CD14-positive monocyte (primary cell): ENCODE results near the gene GLRX3. TPM values are rescaled to one million over a fixed set of nuclear protein-coding genes. Genes with fewer than 3 reads are reported as not detected.

Source experiments
- DNase-seq, 3 donors: peaks; one replicate each; pipeline ENCODE4 v3.0.0-alpha.2; 2011 to 2022
- H2AFZ ChIP-seq: 2 replicates; pipeline ENCODE4 v1.6.0; 2012; ENCODE audit warnings: mild to moderate bottlenecking, low read depth, low read length, inconsistent platforms; ENCODE audit not compliant: insufficient read depth, poor library complexity, severe bottlenecking
- H3K27ac ChIP-seq, 2 donors: 1 replicate in 1 of 2; 2 replicates in 1 of 2; pipeline ENCODE4 v1.5.1; 2012 to 2013; ENCODE audit warnings: low read length in 2 of 2, control low read depth in 1 of 2, inconsistent platforms in 1 of 2, low read depth in 1 of 2, mild to moderate bottlenecking in 1 of 2
- H3K27me3 ChIP-seq, 2 donors: one replicate each; pipeline versions ENCODE4 v1.6.0 to v1.6.1; 2011 to 2013; ENCODE audit warnings: low read length in 2 of 2; ENCODE audit not compliant: control insufficient read depth in 2 of 2, insufficient read depth in 2 of 2
- H3K36me3 ChIP-seq, 2 donors: replicated peaks in 1 of 2; 1 replicate in 1 of 2; 2 replicates in 1 of 2; pipeline versions ENCODE4 v1.5.1 to v1.6.1; 2012 to 2013; ENCODE audit warnings: low read length in 2 of 2, control low read depth in 1 of 2, inconsistent platforms in 1 of 2, mild to moderate bottlenecking in 1 of 2; ENCODE audit not compliant: insufficient read depth in 2 of 2, control insufficient read depth in 1 of 2
- H3K4me1 ChIP-seq, 2 donors: 1 replicate in 1 of 2; 2 replicates in 1 of 2; pipeline versions ENCODE4 v1.5.1 to v1.6.1; 2012 to 2013; ENCODE audit warnings: low read length in 2 of 2, control low read depth in 1 of 2, inconsistent platforms in 1 of 2, mild to moderate bottlenecking in 1 of 2, moderate library complexity in 1 of 2; ENCODE audit not compliant: insufficient read depth in 2 of 2, control insufficient read depth in 1 of 2
- H3K4me2 ChIP-seq: replicated peaks from 2 replicates; pipeline ENCODE3; 2012; ENCODE audit warnings: low read length, moderate library complexity, mild to moderate bottlenecking; ENCODE audit not compliant: poor library complexity, severe bottlenecking; ENCODE audit errors: extremely low read depth
- H3K4me3 ChIP-seq, 3 experiments: fragments of 200-600 bp in 1 of 3; sonication (generic) in 1 of 3; replicated peaks in 1 of 3; 1 replicate in 2 of 3; 2 replicates in 1 of 3; pipeline ENCODE4 v1.5.1; 2011 to 2013; ENCODE audit warnings: low read length in 3 of 3, mild to moderate bottlenecking in 3 of 3, control low read depth in 2 of 3, low read depth in 2 of 3, inconsistent platforms in 1 of 3, moderate library complexity in 1 of 3
- H3K79me2 ChIP-seq: 2 replicates; pipeline ENCODE4 v1.6.0; 2012; ENCODE audit warnings: mild to moderate bottlenecking, control low read depth, inconsistent platforms, low read length, moderate library complexity; ENCODE audit not compliant: insufficient read depth
- H3K9ac ChIP-seq: 2 replicates; pipeline ENCODE4 v1.6.0; 2017; ENCODE audit warnings: low read length, mild to moderate bottlenecking; ENCODE audit not compliant: insufficient read depth, poor library complexity, severe bottlenecking
- H3K9me3 ChIP-seq, 2 donors: replicated peaks in 1 of 2; 1 replicate in 1 of 2; 2 replicates in 1 of 2; pipeline versions ENCODE4 v1.5.1 to v1.6.1; 2012 to 2013; ENCODE audit warnings: low read length in 2 of 2, control low read depth in 1 of 2; ENCODE audit not compliant: control insufficient read depth in 1 of 2, insufficient read depth in 1 of 2
- H4K20me1 ChIP-seq: 2 replicates; pipeline ENCODE4 v1.6.0; 2012; ENCODE audit warnings: mild to moderate bottlenecking, low read length, control low read depth, moderate library complexity; ENCODE audit not compliant: insufficient read depth
- H3K27ac Mint-ChIP-seq, 7 donors: one replicate each; pipeline ENCODE4 v1.8.0; 2020; ENCODE audit warnings: mild to moderate bottlenecking in 7 of 7, mixed read lengths in 7 of 7, moderate library complexity in 6 of 7, inconsistent platforms in 2 of 7
- H3K27me3 Mint-ChIP-seq, 3 donors: one replicate each; pipeline ENCODE4 v1.8.0; 2021 to 2022; ENCODE audit warnings: low read depth in 3 of 3, mild to moderate bottlenecking in 3 of 3, mixed read lengths in 3 of 3, moderate library complexity in 3 of 3, inconsistent platforms in 1 of 3
- H3K36me3 Mint-ChIP-seq, 2 donors: one replicate each; pipeline ENCODE4 v1.8.0; 2020; ENCODE audit warnings: mixed read lengths in 2 of 2, inconsistent platforms in 1 of 2, mild to moderate bottlenecking in 1 of 2
- H3K4me1 Mint-ChIP-seq: one replicate; pipeline ENCODE4 v1.8.0; 2020; ENCODE audit warnings: mild to moderate bottlenecking, mixed read lengths
- H3K4me3 Mint-ChIP-seq, 2 donors: one replicate each; pipeline ENCODE4 v1.8.0; 2020; ENCODE audit warnings: mild to moderate bottlenecking in 2 of 2, mixed read lengths in 2 of 2, moderate library complexity in 1 of 2
- H3K9me3 Mint-ChIP-seq, 7 donors: one replicate each; pipeline ENCODE4 v1.8.0; 2020 to 2022; ENCODE audit warnings: mixed read lengths in 7 of 7, mild to moderate bottlenecking in 6 of 7, moderate library complexity in 6 of 7, inconsistent platforms in 2 of 7
- CTCF ChIP-seq: fragments of 200-600 bp; IDR thresholded peaks from one replicate; pipeline ENCODE4 v1.8.0; 2022; ENCODE audit warnings: antibody characterized with exemption, mild to moderate bottlenecking
- WGBS: methylation state at CpG from one replicate; pipeline ENCODE4 v1.1.5; 2013; ENCODE audit warnings: missing lambda C conversion rate; ENCODE audit not compliant: insufficient coverage; 5-methylcytosine and 5-hydroxymethylcytosine counted together
- intact Hi-C, 2 donors: fragments of 100-400 bp; cut with micrococcal nuclease; formaldehyde crosslinking; loops; one replicate each; pipeline versions ENCODE4 v1.15.0 to v1.15.1; 2023
- polyA plus RNA-seq, 3 donors: library from polyadenylated mRNA; depleted of rRNA in 1 of 3; unstranded in 2 of 3; stranded (reverse) in 1 of 3; fragments of 300-500 nt in 2 of 3; fragments of >200 nt in 1 of 3; fragmentation: Illumina TruSeq in 2 of 3; gene quantifications; 1 replicate in 2 of 3; 2 replicates in 1 of 3; pipeline ENCODE4 v1.2.3, GENCODE V29; 2012 to 2021

GLRX3 gene
- polyA plus RNA-seq, 3 donors, result 25.3 to 94.1 (median 78.2) TPM

- H3K9me3 Mint-ChIP-seq, result peaks cover 0 to 3% (median 0%) of the 10 kb centered on the region in 7 donors
- peak overlapping the region in 1 of 2 donors; percentile 59 for H3K4me3 Mint-ChIP-seq
- DNase-seq, result no peak
- no peak overlapping the region for H3K27ac Mint-ChIP-seq
- 41% methylated on average over 17 of the region's 27 CpGs for WGBS
- H3K27me3 ChIP-seq, result peaks cover 17 to 21% of the 10 kb centered on the region in 2 donors
- H3K27ac ChIP-seq, result no peak overlapping the region
- H3K4me2 ChIP-seq, result no peak overlapping the region
- H3K36me3 ChIP-seq, result no peaks in the 10 kb centered on the region
- H2AFZ ChIP-seq, result no peak overlapping the region
- H3K4me1 ChIP-seq, result no peaks in the 10 kb centered on the region
- no peaks in the 10 kb centered on the region for H4K20me1 ChIP-seq
- H3K36me3 Mint-ChIP-seq, result no peaks in the 10 kb centered on the region
- intact Hi-C loops, result loop anchor here in 1 of 2 donors (5.0 kb wide), 1 partner anchor 1097 kb away; no protein-coding TSS in a partner anchor
- no peak overlapping the region for H3K4me3 ChIP-seq
- H3K79me2 ChIP-seq, result no peaks in the 10 kb centered on the region
- TF ChIP-seq CTCF, result no peak
- peaks cover 38 to 61% (median 38%) of the 10 kb centered on the region in 3 donors for H3K27me3 Mint-ChIP-seq
- H3K9me3 ChIP-seq, result no peaks in the 10 kb centered on the region
- no peaks in the 10 kb centered on the region for H3K4me1 Mint-ChIP-seq
- no peak overlapping the region for H3K9ac ChIP-seq
Measured at GRCh38 chr10:130128922-130129321, 7.3 kb upstream of the GLRX3 start.

GRCh38 chr10:130135676-130136225 lies 440 bp upstream of the GLRX3 start:
- WGBS, result 24% methylated on average over 16 of the region's 17 CpGs
- peaks cover 37% of the 10 kb centered on the region for H3K4me1 Mint-ChIP-seq
- Histone ChIP-seq H3K9me3 (no peaks in the 10 kb centered on the region), H2AFZ (peak overlapping the region; percentile 98), H3K4me2 (peak overlapping the region; percentile 92), H3K4me3 (peak overlapping the region; percentile 53 to 86 (median 62)), H3K4me1 (peaks cover 19 to 41% of the 10 kb centered on the region in 2 donors), H3K27ac (peak overlapping the region in 1 of 2 donors; percentile 76), H3K9ac (peak overlapping the region; percentile 94), H3K36me3 (no peaks in the 10 kb centered on the region), H4K20me1 (peaks cover 40% of the 10 kb centered on the region), H3K79me2 (peaks cover 43% of the 10 kb centered on the region), H3K27me3 (no peaks in the 10 kb centered on the region)
- H3K27ac Mint-ChIP-seq, result peak overlapping the region in 3 of 7 donors; percentile 37 to 56 (median 50)
- H3K9me3 Mint-ChIP-seq, result peaks cover 0 to 3% (median 0%) of the 10 kb centered on the region in 7 donors
- peaks cover 13 to 28% (median 13%) of the 10 kb centered on the region in 3 donors for H3K27me3 Mint-ChIP-seq
- DNase-seq, result no peak
- peaks cover 6 to 14% of the 10 kb centered on the region in 2 donors for H3K36me3 Mint-ChIP-seq
- H3K4me3 Mint-ChIP-seq, result peak overlapping the region; percentile 84 to 92
- intact Hi-C loops, result loop anchor here (1.0 to 10.0 kb wide), 3 partner anchors 24 to 671 kb away; partner anchors contain the start of genes C10orf143 (in 1 of the 2) and MGMT (in 1 of the 2)
- no peak for TF ChIP-seq CTCF
